MM.1S (cell line): ENCODE results near the gene ALDH8A1.

Source experiments
- DNase-seq: peaks from one replicate; pipeline ENCODE4 v3.0.0-alpha.2; 2015
- H2AFZ ChIP-seq: fragments of 300-600 bp; sonication (generic); 2 replicates; pipeline ENCODE4 v1.6.0; 2016; ENCODE audit warnings: antibody characterized with exemption, low read length
- H3F3A ChIP-seq: fragments of 300-600 bp; sonication (generic); 2 replicates; pipeline ENCODE4 v1.6.1; 2016; ENCODE audit warnings: mild to moderate bottlenecking, antibody characterized with exemption, low read length, moderate library complexity, mixed read lengths; ENCODE audit not compliant: insufficient read depth
- H3K27ac ChIP-seq: fragments of 300-600 bp; sonication (generic); 2 replicates; pipeline ENCODE4 v1.5.1; 2016; ENCODE audit warnings: mild to moderate bottlenecking, low read length
- H3K27me3 ChIP-seq: fragments of 300-600 bp; sonication (generic); replicated peaks from 2 replicates; pipeline ENCODE4 v1.6.0; 2016; ENCODE audit warnings: low read length; ENCODE audit not compliant: insufficient read depth
- H3K36me3 ChIP-seq: fragments of 300-600 bp; sonication (generic); replicated peaks from 2 replicates; pipeline ENCODE4 v1.6.1; 2016; ENCODE audit warnings: mild to moderate bottlenecking, low read length, mixed read lengths; ENCODE audit not compliant: insufficient read depth
- H3K4me1 ChIP-seq: fragments of 300-600 bp; sonication (generic); 2 replicates; pipeline ENCODE4 v1.6.1; 2016; ENCODE audit warnings: low read length, mixed read lengths
- H3K4me2 ChIP-seq: fragments of 300-600 bp; sonication (generic); 2 replicates; pipeline ENCODE4 v1.6.0; 2016; ENCODE audit warnings: low read depth, low read length
- H3K4me3 ChIP-seq: fragments of 300-600 bp; sonication (generic); 2 replicates; pipeline ENCODE4 v1.5.1; 2016; ENCODE audit warnings: low read length, mixed read lengths
- H3K79me2 ChIP-seq: fragments of 300-600 bp; sonication (generic); 2 replicates; pipeline ENCODE4 v1.6.1; 2016; ENCODE audit warnings: mixed run types, low read length, mixed read lengths
- H3K9ac ChIP-seq: fragments of 300-600 bp; sonication (generic); 2 replicates; pipeline ENCODE4 v1.6.1; 2016; ENCODE audit warnings: low read length, mixed read lengths
- H3K9me2 ChIP-seq: fragments of 300-600 bp; sonication (generic); replicated peaks from 2 replicates; pipeline ENCODE4 v1.6.1; 2016; ENCODE audit warnings: mild to moderate bottlenecking, low read length, mixed read lengths; ENCODE audit not compliant: insufficient read depth
- H3K9me3 ChIP-seq: fragments of 300-600 bp; sonication (generic); replicated peaks from 2 replicates; pipeline ENCODE4 v1.6.1; 2016; ENCODE audit warnings: mild to moderate bottlenecking, low read length, mixed read lengths; ENCODE audit not compliant: insufficient read depth
- H4K20me1 ChIP-seq: fragments of 300-600 bp; sonication (generic); 2 replicates; pipeline ENCODE4 v1.6.1; 2016; ENCODE audit warnings: mild to moderate bottlenecking, low read length, moderate library complexity, mixed read lengths; ENCODE audit not compliant: insufficient read depth
- CTCF ChIP-seq: fragments of 300-600 bp; sonication (generic); IDR thresholded peaks from 2 replicates; pipeline ENCODE4 v1.5.1; 2016; ENCODE audit warnings: antibody characterized with exemption, low read length, mixed read lengths
- EZH2 ChIP-seq: fragments of 300-600 bp; sonication (generic); optimal IDR thresholded peaks from 2 replicates; pipeline ENCODE3; 2017; ENCODE audit warnings: low read depth, mild to moderate bottlenecking, antibody characterized with exemption, low read length, mixed read lengths
- EZH2phosphoT487 ChIP-seq: fragments of 300-600 bp; sonication (generic); IDR thresholded peaks from 2 replicates; pipeline ENCODE4 v1.6.1; 2018; ENCODE audit warnings: antibody characterized with exemption, low read length

ALDH8A1 gene

GRCh38 chr6:134990262-134990661 lies 40.4 kb upstream of the ALDH8A1 start:
- no peak for DNase-seq

GRCh38 chr6:134984821-134985220 lies 34.9 kb upstream of the ALDH8A1 start:
- Histone ChIP-seq H4K20me1 (no peaks in the 10 kb centered on the region), H3K36me3 (no peaks in the 10 kb centered on the region; the same call in 1 of the 2 replicates), H3K27ac (no peak overlapping the region), H3K27me3 (no peaks in the 10 kb centered on the region), H3K4me1 (no peaks in the 10 kb centered on the region), H3K79me2 (peaks cover 3% of the 10 kb centered on the region; the same call in 1 of the 2 replicates), H3K9ac (no peak overlapping the region), H3K4me3 (no peak overlapping the region), H3K4me2 (no peak overlapping the region), H3K9me3 (no peaks in the 10 kb centered on the region), H3F3A (no peaks in the 10 kb centered on the region), H3K9me2 (no peaks in the 10 kb centered on the region), H2AFZ (no peak overlapping the region)
- TF ChIP-seq EZH2phosphoT487 (no peak), CTCF (no peak), EZH2 (no peak)
- no peak for DNase-seq

More at GRCh38 chr6:134990262-134990661, 40.4 kb upstream of the ALDH8A1 start:
- Histone ChIP-seq H3K27me3 (no peaks in the 10 kb centered on the region), H3K4me3 (no peak overlapping the region), H3F3A (no peaks in the 10 kb centered on the region), H3K4me1 (peaks cover 13% of the 10 kb centered on the region), H3K9me2 (no peaks in the 10 kb centered on the region), H3K27ac (no peak overlapping the region), H3K9me3 (no peaks in the 10 kb centered on the region), H3K9ac (no peak overlapping the region), H3K79me2 (peaks cover 3% of the 10 kb centered on the region; the same call in 1 of the 2 replicates), H2AFZ (no peak overlapping the region), H3K4me2 (no peak overlapping the region), H4K20me1 (no peaks in the 10 kb centered on the region), H3K36me3 (no peaks in the 10 kb centered on the region; the same call in 1 of the 2 replicates)
- TF ChIP-seq CTCF (no peak), EZH2phosphoT487 (no peak), EZH2 (no peak)

GRCh38 chr6:134983823-134984222 lies 33.9 kb upstream of the ALDH8A1 start:
- DNase-seq = no peak
- Histone ChIP-seq H3K27me3 (no peaks in the 10 kb centered on the region), H3K9me2 (no peaks in the 10 kb centered on the region), H3K79me2 (peaks cover 3% of the 10 kb centered on the region; the same call in 1 of the 2 replicates), H3K36me3 (no peaks in the 10 kb centered on the region; the same call in 1 of the 2 replicates), H3K4me3 (no peak overlapping the region), H3K9me3 (no peaks in the 10 kb centered on the region), H3K27ac (no peak overlapping the region), H2AFZ (no peak overlapping the region), H3K4me2 (no peak overlapping the region), H3K9ac (no peak overlapping the region), H3F3A (no peaks in the 10 kb centered on the region), H3K4me1 (no peaks in the 10 kb centered on the region), H4K20me1 (no peaks in the 10 kb centered on the region)
- TF ChIP-seq EZH2phosphoT487 = no peak
- TF ChIP-seq EZH2 = no peak
- TF ChIP-seq CTCF = no peak
